T-cell (primary cell): ENCODE data around the gene TCP11. TPM values are rescaled to one million over a fixed set of nuclear protein-coding genes. Genes with fewer than 3 reads are reported as not detected.

Source experiments
- ATAC-seq, 4 experiments: fragments of 200-7000 bp in 3 of 4; fragments of 150-1000 bp in 1 of 4; cut with Tn5 transposase; replicated peaks in 1 of 4; 1 replicate in 3 of 4; 2 replicates in 1 of 4; pipeline ENCODE4 v1.10.0; 2021; ENCODE audit warnings: moderate library complexity in 3 of 4, mild to moderate bottlenecking in 2 of 4, moderate number of reproducible peaks in 1 of 4
- CTCF ChIA-PET, 2 donors: fragments of 300-600 bp; sonication (Branson Sonifier 250); formaldehyde crosslinking; loops; one replicate each; lab custom pipeline; 2022; ENCODE audit warnings: antibody characterized with exemption in 2 of 2; lab: Charles Lee
- POLR2A ChIA-PET, 2 donors: fragments of 300-600 bp; sonication (Branson Sonifier 250); formaldehyde crosslinking; loops; one replicate each; lab custom pipeline; 2022; ENCODE audit warnings: antibody characterized with exemption in 2 of 2; lab: Charles Lee
- DNase-seq, 35 experiments: peaks; one replicate each; pipeline versions ENCODE4 v3.0.0 to v3.0.0-alpha.2; 2013 to 2023
- H3K27ac ChIP-seq: one replicate; pipeline ENCODE4 v1.5.1; 2013; ENCODE audit warnings: low read length
- H3K27me3 ChIP-seq, 2 experiments: replicated peaks in 1 of 2; 1 replicate in 1 of 2; 2 replicates in 1 of 2; pipeline versions ENCODE4 v1.6.1 to v1.7.0; 2013; ENCODE audit warnings: low read length in 1 of 2, mixed read lengths in 1 of 2; ENCODE audit not compliant: control insufficient read depth in 2 of 2, insufficient read depth in 2 of 2; ENCODE audit errors: extremely low read depth in 1 of 2
- H3K36me3 ChIP-seq, 2 donors: 1 replicate in 1 of 2; 2 replicates in 1 of 2; pipeline versions ENCODE4 v1.6.1 to v1.7.0; 2013; ENCODE audit warnings: low read length in 1 of 2; ENCODE audit not compliant: control insufficient read depth in 2 of 2, insufficient read depth in 1 of 2; ENCODE audit errors: extremely low read depth in 1 of 2
- H3K4me1 ChIP-seq, 2 experiments: 1 replicate in 1 of 2; 2 replicates in 1 of 2; pipeline versions ENCODE4 v1.6.1 to v1.7.0; 2013; ENCODE audit warnings: low read length in 2 of 2, mixed read lengths in 1 of 2; ENCODE audit not compliant: insufficient read depth in 2 of 2, control insufficient read depth in 1 of 2; ENCODE audit errors: extremely low read depth in 1 of 2
- H3K4me3 ChIP-seq, 2 donors: 1 replicate in 1 of 2; 2 replicates in 1 of 2; pipeline versions ENCODE4 v1.5.1 to v1.7.0; 2013; ENCODE audit warnings: mild to moderate bottlenecking in 2 of 2, low read length in 1 of 2, moderate library complexity in 1 of 2; ENCODE audit not compliant: control insufficient read depth in 1 of 2; ENCODE audit errors: extremely low read depth in 1 of 2
- H3K9me3 ChIP-seq: 2 replicates; pipeline ENCODE4 v1.7.0; 2013
- H3K27ac Mint-ChIP-seq, 2 donors: one replicate each; pipeline ENCODE4 v1.8.0; 2020 to 2021; ENCODE audit warnings: mild to moderate bottlenecking in 2 of 2, mixed read lengths in 2 of 2
- H3K27me3 Mint-ChIP-seq, 2 donors: one replicate each; pipeline ENCODE4 v1.8.0; 2021 to 2022; ENCODE audit warnings: mixed read lengths in 2 of 2
- H3K36me3 Mint-ChIP-seq: one replicate; pipeline ENCODE4 v1.8.0; 2021; ENCODE audit warnings: mixed read lengths
- H3K4me1 Mint-ChIP-seq, 3 donors: one replicate each; pipeline ENCODE4 v1.8.0; 2020 to 2022; ENCODE audit warnings: mixed read lengths in 3 of 3, mild to moderate bottlenecking in 1 of 3
- H3K4me3 Mint-ChIP-seq, 3 donors: one replicate each; pipeline ENCODE4 v1.8.0; 2020 to 2022; ENCODE audit warnings: mild to moderate bottlenecking in 3 of 3, mixed read lengths in 3 of 3, moderate library complexity in 3 of 3
- H3K9me3 Mint-ChIP-seq, 3 donors: one replicate each; pipeline ENCODE4 v1.8.0; 2020 to 2022; ENCODE audit warnings: mixed read lengths in 3 of 3
- WGBS: methylation state at CpG from one replicate; pipeline ENCODE4 v1.1.5; 2013; ENCODE audit warnings: missing lambda C conversion rate; ENCODE audit not compliant: insufficient coverage; 5-methylcytosine and 5-hydroxymethylcytosine counted together
- total RNA-seq, 35 experiments: library from RNA in 6 of 35; stranded (reverse) in 6 of 35; fragments of 120-200 nt in 1 of 35; gene quantifications; one replicate each; pipeline versions ENCODE4 v1.2.1 to v1.2.4 and lab custom pipeline; 2013 to 2026

Gene TCP11
- total RNA-seq, 5 donors from 2014 or later (not counting 1 experiment from before 2014, with no cell fraction given) = not detected

GRCh38 chr6:35174088-35174434 lies 32.9 kb upstream of the TCP11 start:
- Histone ChIP-seq H3K9me3 (no peaks in the 10 kb centered on the region), H3K4me3 (no peak overlapping the region), H3K4me1 (peaks cover 0 to 9% of the 10 kb centered on the region in 2 experiments), H3K36me3 (no peaks in the 10 kb centered on the region), H3K27me3 (peaks cover 0 to 25% of the 10 kb centered on the region in 2 experiments), H3K27ac (no peak overlapping the region)
- Mint-ChIP-seq H3K27me3 (peaks cover 4 to 14% of the 10 kb centered on the region in 2 donors), H3K27ac (peak overlapping the region in 1 of 2 donors; percentile 58), H3K9me3 (peaks cover 0 to 6% (median 0%) of the 10 kb centered on the region in 3 donors), H3K4me3 (no peak overlapping the region), H3K36me3 (no peaks in the 10 kb centered on the region), H3K4me1 (peaks cover 9 to 14% (median 11%) of the 10 kb centered on the region in 3 donors)
- POLR2A ChIA-PET = no interaction called here
- peak in 1 of 4 experiments; percentile 35 for ATAC-seq
- WGBS = 27% methylated on average over 1 of the region's 2 CpGs
- CTCF ChIA-PET = no interaction called here
- no peak for DNase-seq

GRCh38 chr6:35173427-35174087 lies 32.4 kb upstream of the TCP11 start:
- Histone ChIP-seq H3K27me3 (peaks cover 0 to 28% of the 10 kb centered on the region in 2 experiments), H3K9me3 (no peaks in the 10 kb centered on the region), H3K4me1 (peaks cover 0 to 9% of the 10 kb centered on the region in 2 experiments), H3K36me3 (no peaks in the 10 kb centered on the region), H3K4me3 (no peak overlapping the region), H3K27ac (no peak overlapping the region)
- H3K4me1 Mint-ChIP-seq = peaks cover 9 to 14% (median 11%) of the 10 kb centered on the region in 3 donors
- CTCF ChIA-PET = no interaction called here
- peaks cover 0 to 6% (median 0%) of the 10 kb centered on the region in 3 donors for H3K9me3 Mint-ChIP-seq
- no peak for DNase-seq
- WGBS = 56% methylated on average over 4 of the region's 7 CpGs
- no peaks in the 10 kb centered on the region for H3K36me3 Mint-ChIP-seq
- peak in 3 of 4 experiments; percentile 41 to 71 (median 45) for ATAC-seq
- H3K27me3 Mint-ChIP-seq = peaks cover 4 to 14% of the 10 kb centered on the region in 2 donors
- H3K4me3 Mint-ChIP-seq = no peak overlapping the region
- POLR2A ChIA-PET = no interaction called here
- peak overlapping the region; percentile 30 to 58 for H3K27ac Mint-ChIP-seq

- Mint-ChIP-seq H3K27me3 (peaks cover 4 to 14% of the 10 kb centered on the region in 2 donors), H3K4me1 (peaks cover 9 to 14% (median 11%) of the 10 kb centered on the region in 3 donors), H3K36me3 (no peaks in the 10 kb centered on the region), H3K4me3 (no peak overlapping the region), H3K9me3 (peaks cover 0 to 6% (median 0%) of the 10 kb centered on the region in 3 donors), H3K27ac (no peak overlapping the region)
- ChIA-PET POLR2A (no interaction called here), CTCF (no interaction called here)
- DNase-seq (no peak), ATAC-seq (no peak)
- no peaks in the 10 kb centered on the region for H3K9me3 ChIP-seq
- H3K27ac ChIP-seq = no peak overlapping the region
- no peaks in the 10 kb centered on the region for H3K36me3 ChIP-seq
- H3K4me1 ChIP-seq = peaks cover 0 to 9% of the 10 kb centered on the region in 2 experiments
- peaks cover 0 to 28% of the 10 kb centered on the region in 2 experiments for H3K27me3 ChIP-seq
- H3K4me3 ChIP-seq = no peak overlapping the region
- 79% methylated on average over 5 of the region's 5 CpGs for WGBS
These were observed 31.9 kb upstream of the TCP11 start for GRCh38 chr6:35173044-35173426.

- ChIA-PET POLR2A (no interaction called here), CTCF (no interaction called here)
- 67% methylated on average over 2 of the region's 3 CpGs for WGBS
- Mint-ChIP-seq H3K9me3 (peaks cover 0 to 6% (median 0%) of the 10 kb centered on the region in 3 donors), H3K4me3 (no peak overlapping the region), H3K4me1 (peaks cover 9 to 14% (median 11%) of the 10 kb centered on the region in 3 donors), H3K27ac (no peak overlapping the region), H3K36me3 (no peaks in the 10 kb centered on the region), H3K27me3 (peaks cover 2 to 5% of the 10 kb centered on the region in 2 donors)
- no peaks in the 10 kb centered on the region for H3K36me3 ChIP-seq
- no peak overlapping the region for H3K4me3 ChIP-seq
- H3K4me1 ChIP-seq = peaks cover 0 to 9% of the 10 kb centered on the region in 2 experiments
- ATAC-seq (no peak), DNase-seq (no peak)
- H3K27me3 ChIP-seq = peaks cover 0 to 30% of the 10 kb centered on the region in 2 experiments
- H3K27ac ChIP-seq = no peak overlapping the region
- no peaks in the 10 kb centered on the region for H3K9me3 ChIP-seq
These were observed 29.8 kb upstream of the TCP11 start for GRCh38 chr6:35170891-35171290.

GRCh38 chr6:35170166-35170565 lies 29.0 kb upstream of the TCP11 start:
- Mint-ChIP-seq H3K27me3 (peaks cover 2 to 3% of the 10 kb centered on the region in 2 donors), H3K4me3 (no peak overlapping the region)
- CTCF ChIA-PET = no interaction called here

GRCh38 chr6:35168461-35168861 lies 27.3 kb upstream of the TCP11 start:
- CTCF ChIA-PET = no interaction called here
- Histone ChIP-seq H3K36me3 (no peaks in the 10 kb centered on the region), H3K27me3 (peaks cover 0 to 26% of the 10 kb centered on the region in 2 experiments), H3K27ac (no peak overlapping the region), H3K4me1 (peaks cover 0 to 3% of the 10 kb centered on the region in 2 experiments), H3K9me3 (no peaks in the 10 kb centered on the region), H3K4me3 (no peak overlapping the region)
- Mint-ChIP-seq H3K9me3 (peaks cover 0 to 6% (median 0%) of the 10 kb centered on the region in 3 donors), H3K4me1 (peaks cover 3 to 6% (median 4%) of the 10 kb centered on the region in 3 donors), H3K27ac (no peak overlapping the region), H3K27me3 (peaks cover 8 to 13% of the 10 kb centered on the region in 2 donors), H3K36me3 (no peaks in the 10 kb centered on the region), H3K4me3 (no peak overlapping the region)
- no peak for DNase-seq
- 86% methylated on average over 7 of the region's 7 CpGs for WGBS
- no peak for ATAC-seq
- POLR2A ChIA-PET = no interaction called here

More at GRCh38 chr6:35170166-35170565, 29.0 kb upstream of the TCP11 start:
- ATAC-seq (no peak), DNase-seq (no peak)
- no peaks in the 10 kb centered on the region for H3K36me3 ChIP-seq
- peaks cover 0 to 6% (median 0%) of the 10 kb centered on the region in 3 donors for H3K9me3 Mint-ChIP-seq
- WGBS = no CpG with 5 or more reads among the region's 1 CpG
- H3K9me3 ChIP-seq = no peaks in the 10 kb centered on the region
- no peaks in the 10 kb centered on the region for H3K36me3 Mint-ChIP-seq
- peaks cover 9 to 14% (median 11%) of the 10 kb centered on the region in 3 donors for H3K4me1 Mint-ChIP-seq
- no peak overlapping the region for H3K27ac ChIP-seq
- H3K4me1 ChIP-seq = peaks cover 0 to 9% of the 10 kb centered on the region in 2 experiments
- POLR2A ChIA-PET = no interaction called here
- no peak overlapping the region for H3K27ac Mint-ChIP-seq
- no peak overlapping the region for H3K4me3 ChIP-seq
- H3K27me3 ChIP-seq = peaks cover 0 to 30% of the 10 kb centered on the region in 2 experiments
